Transverse colon (tissue), 4 donors: ENCODE results near the gene HEBP1. TPM values are rescaled to one million over a fixed set of nuclear protein-coding genes. Genes with fewer than 3 reads are reported as not detected.
A peak's percentile ranks its signal among the peaks of the same experiment; 100 is the strongest.

Experiments
- DNase-seq: peaks from one replicate; pipeline ENCODE4 v3.0.0-alpha.2; 2019
- H3K27ac ChIP-seq, 4 donors: fragments of 200-600 bp; sonication (generic); 2 replicates each; pipeline ENCODE4 v1.5.1; 2016 to 2018; ENCODE audit warnings: inconsistent platforms in 4 of 4
- H3K27me3 ChIP-seq: fragments of 200-600 bp; sonication (generic); 2 replicates; pipeline ENCODE4 v1.5.1; 2017; ENCODE audit warnings: inconsistent platforms
- H3K36me3 ChIP-seq, 4 donors: fragments of 200-600 bp; sonication (generic); 2 replicates each; pipeline ENCODE4 v1.5.1; 2017 to 2019; ENCODE audit warnings: inconsistent platforms in 4 of 4
- H3K4me1 ChIP-seq, 4 donors: fragments of 200-600 bp; sonication (generic); 2 replicates each; pipeline ENCODE4 v1.5.1; 2017 to 2020; ENCODE audit warnings: inconsistent platforms in 4 of 4
- H3K4me3 ChIP-seq, 4 donors: fragments of 200-600 bp; sonication (generic); 1 replicate in 1 of 4; 2 replicates in 3 of 4; pipeline versions ENCODE4 v1.5.1 to v1.6.1; 2017 to 2019; ENCODE audit warnings: inconsistent platforms in 4 of 4
- H3K9me3 ChIP-seq, 2 donors: fragments of 200-600 bp; sonication (generic); 2 replicates each; pipeline ENCODE4 v1.5.1; 2017 to 2019; ENCODE audit warnings: inconsistent platforms in 2 of 2
- EP300 ChIP-seq: sonication (generic); formaldehyde crosslinking; IDR thresholded peaks from one replicate; pipeline ENCODE4 v1.6.1; 2017; ENCODE audit warnings: antibody characterized with exemption, low read depth
- POLR2A ChIP-seq: fragments of 450-650 bp; IDR thresholded peaks from one replicate; pipeline ENCODE4 v1.6.1; 2016; ENCODE audit warnings: antibody characterized with exemption, mild to moderate bottlenecking, moderate library complexity
- POLR2AphosphoS5 ChIP-seq, 3 donors: sonication (generic); formaldehyde crosslinking; IDR thresholded peaks; one replicate each; pipeline ENCODE4 v1.6.1; 2016; ENCODE audit warnings: antibody characterized with exemption in 3 of 3
- WGBS, 2 donors: methylation state at CpG; one replicate each; pipeline ENCODE4 v1.1.5; 2018; ENCODE audit warnings: low coverage in 1 of 2; 5-methylcytosine and 5-hydroxymethylcytosine counted together
- in situ Hi-C, 4 donors: fragments of 200-750 bp; cut with MboI; loops; one replicate each; pipeline versions ENCODE4 v1.15.0 to v1.15.1; 2017; ENCODE audit warnings: low sequenced_read_pairs in 3 of 4, low pct_ligation_motif_present in 1 of 4, low pct_unique_long_range_greater_than_20kb in 1 of 4
- intact Hi-C: fragments of 100-400 bp; cut with DNase I; formaldehyde crosslinking; loops from one replicate; pipeline ENCODE4 v1.15.1; 2023; ENCODE audit warnings: low total_unique reads
- total RNA-seq, 4 donors: library from RNA; depleted of rRNA; stranded (reverse); fragments of >200 nt; gene quantifications; one replicate each; pipeline ENCODE4 v1.1.0, GENCODE V29; 2016
- TF ChIP-seq, protein P1 (sequence below), 5 experiments: fragments of 200-600 bp in 3 of 5; fragments of 450-650 bp in 2 of 5; sonication (generic) in 3 of 5; IDR thresholded peaks; 1 replicate in 2 of 5; 2 replicates in 3 of 5; pipeline ENCODE4 v1.5.1; 2016 to 2017; ENCODE audit warnings: antibody characterized with exemption in 5 of 5, inconsistent platforms in 3 of 5, mild to moderate bottlenecking in 2 of 5, moderate library complexity in 1 of 5

HEBP1 gene
- total RNA-seq, 4 donors from 2014 or later: 10.3 to 74.4 (median 37.4) TPM

DNA sequence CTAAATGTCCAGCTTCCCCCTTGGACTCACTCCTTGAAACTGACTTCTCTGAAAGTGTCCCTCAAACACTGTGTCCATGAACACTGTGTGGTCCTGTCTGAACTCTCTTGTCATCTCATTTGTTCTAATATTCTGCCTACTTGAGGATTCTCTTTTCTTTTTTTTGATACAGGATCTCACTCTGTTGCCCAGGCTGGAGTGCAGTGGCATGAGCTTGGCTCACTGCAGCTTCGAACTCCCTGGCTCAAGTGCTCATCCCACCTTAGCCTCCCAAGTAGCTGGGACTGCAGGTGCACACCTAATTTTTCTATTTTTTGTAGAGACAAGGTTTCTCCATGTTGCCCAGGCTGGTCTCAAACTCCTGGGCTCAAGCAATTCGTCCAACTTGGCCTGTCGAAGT, 4.9 kb upstream of the HEBP1 start:
- no peak for DNase-seq
- no peaks in the 10 kb centered on the region for H3K27me3 ChIP-seq
- intact Hi-C loops: no loop called here
- H3K4me1 ChIP-seq: peaks cover 0 to 12% (median 6%) of the 10 kb centered on the region in 4 donors
- H3K4me3 ChIP-seq: no peak overlapping the region
- no peaks in the 10 kb centered on the region for H3K36me3 ChIP-seq
- in situ Hi-C loops: loop anchor here in 1 of 4 donors (10.0 kb wide), 1 partner anchor 90 kb away; no protein-coding TSS in a partner anchor
- TF ChIP-seq POLR2AphosphoS5 (IDR thresholded peaks at IDR 0.05) (no peak), EP300 (no peak), POLR2A (no peak)
- TF ChIP-seq, protein P1, sequence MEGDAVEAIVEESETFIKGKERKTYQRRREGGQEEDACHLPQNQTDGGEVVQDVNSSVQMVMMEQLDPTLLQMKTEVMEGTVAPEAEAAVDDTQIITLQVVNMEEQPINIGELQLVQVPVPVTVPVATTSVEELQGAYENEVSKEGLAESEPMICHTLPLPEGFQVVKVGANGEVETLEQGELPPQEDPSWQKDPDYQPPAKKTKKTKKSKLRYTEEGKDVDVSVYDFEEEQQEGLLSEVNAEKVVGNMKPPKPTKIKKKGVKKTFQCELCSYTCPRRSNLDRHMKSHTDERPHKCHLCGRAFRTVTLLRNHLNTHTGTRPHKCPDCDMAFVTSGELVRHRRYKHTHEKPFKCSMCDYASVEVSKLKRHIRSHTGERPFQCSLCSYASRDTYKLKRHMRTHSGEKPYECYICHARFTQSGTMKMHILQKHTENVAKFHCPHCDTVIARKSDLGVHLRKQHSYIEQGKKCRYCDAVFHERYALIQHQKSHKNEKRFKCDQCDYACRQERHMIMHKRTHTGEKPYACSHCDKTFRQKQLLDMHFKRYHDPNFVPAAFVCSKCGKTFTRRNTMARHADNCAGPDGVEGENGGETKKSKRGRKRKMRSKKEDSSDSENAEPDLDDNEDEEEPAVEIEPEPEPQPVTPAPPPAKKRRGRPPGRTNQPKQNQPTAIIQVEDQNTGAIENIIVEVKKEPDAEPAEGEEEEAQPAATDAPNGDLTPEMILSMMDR (IDR thresholded peaks at IDR 0.05): no peak
- 72 to 73% methylated on average over 3 of the region's 3 CpGs for WGBS, 2 donors
- H3K9me3 ChIP-seq: no peaks in the 10 kb centered on the region
- no peak overlapping the region for H3K27ac ChIP-seq

DNA sequence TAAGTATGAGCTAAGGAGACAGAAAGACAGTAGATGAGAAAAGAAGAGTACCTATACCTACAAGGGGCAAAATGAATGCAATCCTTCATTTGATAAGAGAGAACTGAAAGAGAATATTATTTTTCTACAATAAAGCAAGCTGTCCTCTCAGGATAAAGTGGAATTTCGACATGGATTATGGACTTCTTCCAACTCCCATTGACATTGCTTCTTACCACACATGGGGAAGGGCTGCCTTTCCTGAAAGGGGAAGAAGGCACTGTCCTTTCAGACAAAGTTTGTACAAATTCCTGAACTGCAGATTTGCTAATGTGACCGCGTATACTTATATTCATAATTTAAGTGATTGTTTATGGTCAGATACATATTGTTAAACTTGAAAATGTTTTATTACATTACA, 4.3 kb upstream of the HEBP1 start:
- Histone ChIP-seq H3K4me1 (peaks cover 0 to 16% (median 9%) of the 10 kb centered on the region in 4 donors), H3K27ac (no peak overlapping the region), H3K36me3 (no peaks in the 10 kb centered on the region), H3K27me3 (no peaks in the 10 kb centered on the region), H3K9me3 (no peaks in the 10 kb centered on the region), H3K4me3 (no peak overlapping the region)
- TF ChIP-seq POLR2AphosphoS5 (IDR thresholded peaks at IDR 0.05): no peak
- TF ChIP-seq, protein P1 (IDR thresholded peaks at IDR 0.05): no peak
- no peak for TF ChIP-seq EP300
- in situ Hi-C loops (loop anchor here in 1 of 4 donors (10.0 kb wide), 1 partner anchor 90 kb away; no protein-coding TSS in a partner anchor), intact Hi-C loops (no loop called here)
- WGBS, 2 donors: 86 to 91% methylated on average over 2 to 3 of the region's 3 CpGs
- no peak for DNase-seq

DNA sequence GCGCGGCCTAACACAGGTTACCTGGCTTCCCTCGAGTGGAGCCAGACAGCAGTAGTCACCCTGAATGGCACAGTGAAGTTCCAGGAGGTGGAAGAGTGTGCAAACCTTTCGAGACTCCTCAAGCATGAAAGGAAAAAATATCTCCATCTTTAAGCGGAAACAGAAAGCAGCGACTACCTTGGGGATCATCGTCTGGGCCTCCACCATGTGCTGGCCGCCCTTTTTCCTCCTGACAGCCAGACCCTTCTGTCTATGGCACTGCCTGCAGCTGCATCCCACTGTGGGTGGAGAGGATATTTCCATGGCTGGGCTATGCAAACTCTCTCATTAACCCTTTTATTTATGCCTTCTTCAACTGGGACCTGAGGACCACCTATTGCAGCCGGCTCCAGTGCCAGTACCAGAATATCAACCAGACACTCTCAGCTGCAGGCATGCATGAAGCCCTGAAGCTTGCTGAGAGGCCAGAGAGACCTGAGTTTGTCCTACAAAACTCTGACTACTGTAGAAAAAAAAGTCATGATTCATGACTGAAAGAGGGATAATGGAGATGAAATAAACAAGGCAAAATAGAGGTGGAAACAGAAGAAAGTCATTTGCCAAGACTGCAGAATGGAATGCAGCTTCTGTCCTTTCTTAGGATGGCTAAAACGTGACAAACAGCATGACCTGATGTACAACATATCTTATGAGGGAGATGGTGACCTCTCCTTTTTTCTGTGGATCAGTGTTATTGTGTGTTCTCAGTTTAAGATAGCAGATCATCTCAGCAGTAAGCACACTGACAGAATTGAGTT, 2.4 kb upstream of the HEBP1 start:
- TF ChIP-seq POLR2A (no peak), EP300 (no peak), POLR2AphosphoS5 (IDR thresholded peaks at IDR 0.05) (no peak)
- TF ChIP-seq, protein P1 (IDR thresholded peaks at IDR 0.05): no peak
- Histone ChIP-seq H3K4me3 (no peak overlapping the region), H3K36me3 (no peaks in the 10 kb centered on the region), H3K9me3 (no peaks in the 10 kb centered on the region), H3K4me1 (peaks cover 0 to 31% (median 21%) of the 10 kb centered on the region in 4 donors), H3K27me3 (no peaks in the 10 kb centered on the region), H3K27ac (no peak overlapping the region)
- intact Hi-C loops: no loop called here
- in situ Hi-C loops: loop anchor here in 1 of 4 donors (10.0 kb wide), 1 partner anchor 92 kb away; no protein-coding TSS in a partner anchor
- 94 to 99% methylated on average over 9 to 10 of the region's 10 CpGs for WGBS, 2 donors
- DNase-seq: no peak

DNA sequence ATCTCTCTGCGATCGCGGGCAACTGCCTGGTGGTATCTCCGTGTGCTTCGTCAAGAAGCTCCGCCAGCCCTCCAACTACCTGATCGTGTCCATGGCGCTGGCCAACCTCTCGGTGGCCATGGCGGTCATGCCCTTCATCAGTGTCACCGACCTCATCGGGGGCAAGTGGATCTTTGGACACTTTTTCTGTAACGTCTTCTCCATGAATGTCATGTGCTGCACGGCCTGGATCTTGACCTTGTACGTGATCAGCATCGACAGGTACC, 1.6 kb upstream of the HEBP1 start:
- WGBS, 2 donors: 68 to 92% methylated on average over 5 to 16 of the region's 16 CpGs

More for the DNA sequence above, 1.6 kb upstream of the HEBP1 start:
- intact Hi-C loops (no loop called here), in situ Hi-C loops (loop anchor here in 1 of 4 donors (10.0 kb wide), 1 partner anchor 93 kb away; no protein-coding TSS in a partner anchor)
- H3K27me3 ChIP-seq: no peaks in the 10 kb centered on the region
- H3K4me1 ChIP-seq: peaks cover 0 to 36% (median 21%) of the 10 kb centered on the region in 4 donors
- peak overlapping the region; percentile 90 to 95 (median 94) for H3K27ac ChIP-seq
- DNase-seq: no peak
- H3K4me3 ChIP-seq: peak overlapping the region in 3 of 4 donors; percentile 48 to 67 (median 59)
- H3K9me3 ChIP-seq: no peaks in the 10 kb centered on the region
- TF ChIP-seq POLR2AphosphoS5 (IDR thresholded peaks at IDR 0.05) (no peak), POLR2A (no peak), EP300 (no peak)
- TF ChIP-seq, protein P1 (IDR thresholded peaks at IDR 0.05): no peak
- no peaks in the 10 kb centered on the region for H3K36me3 ChIP-seq
